ENCODE data around the gene KLK5.

DNA sequence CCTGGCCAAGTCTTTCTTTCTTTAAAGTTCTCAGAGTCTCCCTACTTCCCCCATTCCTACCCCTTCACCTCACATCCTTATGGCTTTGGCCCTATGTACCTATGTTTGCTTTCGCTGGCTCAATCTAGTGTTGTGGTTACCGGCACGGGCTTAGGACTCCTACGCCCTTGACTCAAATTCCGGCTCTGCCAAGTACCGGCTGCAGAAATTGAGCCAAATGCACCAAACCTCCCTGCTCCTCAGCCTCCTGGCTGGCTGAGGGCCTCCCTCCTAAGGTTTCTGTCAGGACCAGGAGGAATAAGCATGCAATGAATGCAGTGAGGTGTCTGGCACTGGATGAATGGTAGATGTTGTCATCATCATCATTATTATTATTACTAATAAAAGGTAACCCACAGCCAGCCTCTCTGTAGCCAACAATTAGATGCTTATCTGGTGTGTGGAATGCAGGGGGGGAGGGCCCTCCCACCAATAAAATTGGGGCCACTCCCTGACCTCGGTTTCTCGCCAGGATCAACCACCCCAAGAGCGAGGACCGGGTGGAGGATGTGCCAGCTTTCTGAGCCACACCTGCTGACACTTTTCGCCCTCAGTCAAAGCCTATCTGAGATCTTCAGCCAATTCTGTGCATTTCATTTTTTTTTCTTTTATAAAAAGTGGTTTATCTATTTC, 20.7 kb downstream of the KLK5 start:
- TF ChIP-seq CREB1 (CRISPR knock-in tag; IDR thresholded peaks at IDR 0.05): no peak
- TF ChIP-seq GRHL2 (CRISPR knock-in tag; IDR thresholded peaks at IDR 0.05; ENCODE audit: insufficient replicate concordance, severe bottlenecking): no peak
- TF ChIP-seq, protein P1, sequence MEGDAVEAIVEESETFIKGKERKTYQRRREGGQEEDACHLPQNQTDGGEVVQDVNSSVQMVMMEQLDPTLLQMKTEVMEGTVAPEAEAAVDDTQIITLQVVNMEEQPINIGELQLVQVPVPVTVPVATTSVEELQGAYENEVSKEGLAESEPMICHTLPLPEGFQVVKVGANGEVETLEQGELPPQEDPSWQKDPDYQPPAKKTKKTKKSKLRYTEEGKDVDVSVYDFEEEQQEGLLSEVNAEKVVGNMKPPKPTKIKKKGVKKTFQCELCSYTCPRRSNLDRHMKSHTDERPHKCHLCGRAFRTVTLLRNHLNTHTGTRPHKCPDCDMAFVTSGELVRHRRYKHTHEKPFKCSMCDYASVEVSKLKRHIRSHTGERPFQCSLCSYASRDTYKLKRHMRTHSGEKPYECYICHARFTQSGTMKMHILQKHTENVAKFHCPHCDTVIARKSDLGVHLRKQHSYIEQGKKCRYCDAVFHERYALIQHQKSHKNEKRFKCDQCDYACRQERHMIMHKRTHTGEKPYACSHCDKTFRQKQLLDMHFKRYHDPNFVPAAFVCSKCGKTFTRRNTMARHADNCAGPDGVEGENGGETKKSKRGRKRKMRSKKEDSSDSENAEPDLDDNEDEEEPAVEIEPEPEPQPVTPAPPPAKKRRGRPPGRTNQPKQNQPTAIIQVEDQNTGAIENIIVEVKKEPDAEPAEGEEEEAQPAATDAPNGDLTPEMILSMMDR (IDR thresholded peaks at IDR 0.05): no peak
- TF ChIP-seq, protein P2, sequence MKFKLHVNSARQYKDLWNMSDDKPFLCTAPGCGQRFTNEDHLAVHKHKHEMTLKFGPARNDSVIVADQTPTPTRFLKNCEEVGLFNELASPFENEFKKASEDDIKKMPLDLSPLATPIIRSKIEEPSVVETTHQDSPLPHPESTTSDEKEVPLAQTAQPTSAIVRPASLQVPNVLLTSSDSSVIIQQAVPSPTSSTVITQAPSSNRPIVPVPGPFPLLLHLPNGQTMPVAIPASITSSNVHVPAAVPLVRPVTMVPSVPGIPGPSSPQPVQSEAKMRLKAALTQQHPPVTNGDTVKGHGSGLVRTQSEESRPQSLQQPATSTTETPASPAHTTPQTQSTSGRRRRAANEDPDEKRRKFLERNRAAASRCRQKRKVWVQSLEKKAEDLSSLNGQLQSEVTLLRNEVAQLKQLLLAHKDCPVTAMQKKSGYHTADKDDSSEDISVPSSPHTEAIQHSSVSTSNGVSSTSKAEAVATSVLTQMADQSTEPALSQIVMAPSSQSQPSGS (CRISPR knock-in tag; IDR thresholded peaks at IDR 0.05; ENCODE audit: borderline replicate concordance, low read depth): no peak
- TF ChIP-seq, protein P3, sequence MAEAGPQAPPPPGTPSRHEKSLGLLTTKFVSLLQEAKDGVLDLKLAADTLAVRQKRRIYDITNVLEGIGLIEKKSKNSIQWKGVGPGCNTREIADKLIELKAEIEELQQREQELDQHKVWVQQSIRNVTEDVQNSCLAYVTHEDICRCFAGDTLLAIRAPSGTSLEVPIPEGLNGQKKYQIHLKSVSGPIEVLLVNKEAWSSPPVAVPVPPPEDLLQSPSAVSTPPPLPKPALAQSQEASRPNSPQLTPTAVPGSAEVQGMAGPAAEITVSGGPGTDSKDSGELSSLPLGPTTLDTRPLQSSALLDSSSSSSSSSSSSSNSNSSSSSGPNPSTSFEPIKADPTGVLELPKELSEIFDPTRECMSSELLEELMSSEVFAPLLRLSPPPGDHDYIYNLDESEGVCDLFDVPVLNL (CRISPR knock-in tag; IDR thresholded peaks at IDR 0.05; ENCODE audit: borderline replicate concordance, low read depth): no peak
- no peak for TF ChIP-seq CREM (CRISPR knock-in tag; IDR thresholded peaks at IDR 0.05)
- no peak for TF ChIP-seq ESRRA (CRISPR knock-in tag; IDR thresholded peaks at IDR 0.05; ENCODE audit: borderline replicate concordance)
- TF ChIP-seq, protein P4, sequence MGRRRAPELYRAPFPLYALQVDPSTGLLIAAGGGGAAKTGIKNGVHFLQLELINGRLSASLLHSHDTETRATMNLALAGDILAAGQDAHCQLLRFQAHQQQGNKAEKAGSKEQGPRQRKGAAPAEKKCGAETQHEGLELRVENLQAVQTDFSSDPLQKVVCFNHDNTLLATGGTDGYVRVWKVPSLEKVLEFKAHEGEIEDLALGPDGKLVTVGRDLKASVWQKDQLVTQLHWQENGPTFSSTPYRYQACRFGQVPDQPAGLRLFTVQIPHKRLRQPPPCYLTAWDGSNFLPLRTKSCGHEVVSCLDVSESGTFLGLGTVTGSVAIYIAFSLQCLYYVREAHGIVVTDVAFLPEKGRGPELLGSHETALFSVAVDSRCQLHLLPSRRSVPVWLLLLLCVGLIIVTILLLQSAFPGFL (CRISPR knock-in tag; IDR thresholded peaks at IDR 0.05; ENCODE audit: borderline replicate concordance): no peak
- no peak for TF ChIP-seq KAT7 (CRISPR knock-in tag; IDR thresholded peaks at IDR 0.05; ENCODE audit: borderline replicate concordance)
- no peak for TF ChIP-seq SMAD3 (CRISPR knock-in tag; IDR thresholded peaks at IDR 0.05; ENCODE audit: borderline replicate concordance)
- TF ChIP-seq, protein P5, sequence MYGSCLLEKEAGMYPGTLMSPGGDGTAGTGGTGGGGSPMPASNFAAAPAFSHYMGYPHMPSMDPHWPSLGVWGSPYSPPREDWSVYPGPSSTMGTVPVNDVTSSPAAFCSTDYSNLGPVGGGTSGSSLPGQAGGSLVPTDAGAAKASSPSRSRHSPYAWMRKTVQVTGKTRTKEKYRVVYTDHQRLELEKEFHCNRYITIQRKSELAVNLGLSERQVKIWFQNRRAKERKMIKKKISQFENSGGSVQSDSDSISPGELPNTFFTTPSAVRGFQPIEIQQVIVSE (CRISPR knock-in tag; IDR thresholded peaks at IDR 0.05; ENCODE audit: borderline replicate concordance): no peak
- no peak for TF ChIP-seq GTF2I (CRISPR knock-in tag; conservative IDR thresholded peaks at IDR 0.05)
- no peak for TF ChIP-seq NR3C1 (CRISPR knock-in tag; conservative IDR thresholded peaks at IDR 0.05; ENCODE audit: low read depth)
- TF ChIP-seq, protein P6, sequence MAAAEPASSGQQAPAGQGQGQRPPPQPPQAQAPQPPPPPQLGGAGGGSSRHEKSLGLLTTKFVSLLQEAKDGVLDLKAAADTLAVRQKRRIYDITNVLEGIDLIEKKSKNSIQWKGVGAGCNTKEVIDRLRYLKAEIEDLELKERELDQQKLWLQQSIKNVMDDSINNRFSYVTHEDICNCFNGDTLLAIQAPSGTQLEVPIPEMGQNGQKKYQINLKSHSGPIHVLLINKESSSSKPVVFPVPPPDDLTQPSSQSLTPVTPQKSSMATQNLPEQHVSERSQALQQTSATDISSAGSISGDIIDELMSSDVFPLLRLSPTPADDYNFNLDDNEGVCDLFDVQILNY (CRISPR knock-in tag; IDR thresholded peaks at IDR 0.05): no peak
